ENCODE measurements around the gene PDS5B.
"Not testable (repeated sequence)": the region's sequence is repeated elsewhere in the genome, so short reads cannot be mapped to it uniquely, and the experiment has no call there.

PDS5B gene

GRCh38 chr13:32821149-32821688, 235.0 kb downstream of the PDS5B start:
- DNase-seq = no peak

GRCh38 chr13:32822771-32823170, 236.5 kb downstream of the PDS5B start:
- no peak for DNase-seq

GRCh38 chr13:32823597-32823996, 237.3 kb downstream of the PDS5B start:
- no peak for DNase-seq

- DNase-seq = no peak
These were observed 237.8 kb downstream of the PDS5B start for GRCh38 chr13:32824061-32824460.

- DNase-seq = no peak
These were observed 238.4 kb downstream of the PDS5B start for GRCh38 chr13:32824675-32825074.

- no peak for DNase-seq
These were observed 239.2 kb downstream of the PDS5B start for GRCh38 chr13:32825481-32825880.

- DNase-seq = not testable (repeated sequence)
These were observed 240.1 kb downstream of the PDS5B start for GRCh38 chr13:32826372-32826771.
